Nasal cavity respiratory epithelium epithelial cell of viscerocranial mucosa (primary cell): ENCODE measurements around the gene BEGAIN. TPM values are rescaled to one million over a fixed set of nuclear protein-coding genes. Genes with fewer than 3 reads are reported as not detected.

ENCODE experiments used
- total RNA-seq: library from RNA; depleted of rRNA; stranded (reverse); fragments of >200 nt; gene quantifications from 2 replicates; pipeline ENCODE4 v1.2.3, GENCODE V29; 2014

The BEGAIN gene, protein sequence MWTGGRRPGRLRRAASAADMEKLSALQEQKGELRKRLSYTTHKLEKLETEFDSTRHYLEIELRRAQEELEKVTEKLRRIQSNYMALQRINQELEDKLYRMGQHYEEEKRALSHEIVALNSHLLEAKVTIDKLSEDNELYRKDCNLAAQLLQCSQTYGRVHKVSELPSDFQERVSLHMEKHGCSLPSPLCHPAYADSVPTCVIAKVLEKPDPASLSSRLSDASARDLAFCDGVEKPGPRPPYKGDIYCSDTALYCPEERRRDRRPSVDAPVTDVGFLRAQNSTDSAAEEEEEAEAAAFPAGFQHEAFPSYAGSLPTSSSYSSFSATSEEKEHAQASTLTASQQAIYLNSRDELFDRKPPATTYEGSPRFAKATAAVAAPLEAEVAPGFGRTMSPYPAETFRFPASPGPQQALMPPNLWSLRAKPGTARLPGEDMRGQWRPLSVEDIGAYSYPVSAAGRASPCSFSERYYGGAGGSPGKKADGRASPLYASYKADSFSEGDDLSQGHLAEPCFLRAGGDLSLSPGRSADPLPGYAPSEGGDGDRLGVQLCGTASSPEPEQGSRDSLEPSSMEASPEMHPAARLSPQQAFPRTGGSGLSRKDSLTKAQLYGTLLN
- total RNA-seq = 0.21 and 0.68 TPM in 2 replicates

DNA sequence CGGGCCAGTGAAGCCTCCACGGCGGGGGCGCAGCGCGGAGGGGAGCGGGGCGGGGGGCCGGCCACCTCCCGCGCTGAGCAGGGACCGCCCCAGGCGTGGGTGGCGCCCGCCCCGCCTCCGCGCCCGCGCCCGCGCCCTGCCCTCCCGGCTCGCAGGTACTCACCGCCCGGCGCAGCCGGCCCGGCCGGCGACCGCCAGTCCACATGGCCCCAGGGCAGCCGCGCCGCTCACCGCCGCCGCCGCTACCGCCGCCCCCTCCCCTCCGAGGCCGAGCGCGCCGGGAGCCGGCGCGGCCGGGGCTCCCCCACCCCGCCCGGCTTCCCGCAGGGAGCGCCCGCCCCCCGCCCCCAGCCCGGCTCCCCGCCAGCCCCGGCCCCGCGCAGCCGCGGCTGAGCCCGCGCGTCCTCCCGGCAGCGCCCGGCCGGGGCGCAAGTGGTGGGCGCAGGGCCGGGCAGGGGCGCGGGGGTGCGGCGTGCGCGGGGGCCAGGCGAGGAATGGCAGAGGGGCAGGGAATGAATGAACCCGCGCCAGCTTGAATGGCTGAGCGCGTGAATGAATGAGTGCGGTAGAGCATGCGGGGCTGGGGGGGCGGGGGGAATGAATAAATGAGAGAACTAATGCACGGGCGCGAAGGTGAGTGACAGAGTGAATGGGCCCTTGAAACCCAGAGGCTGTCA lies at the start of gene BEGAIN:
BEGAIN (minus strand) TSS at position 332 of the 677 bp plus-strand sequence; CDS start at position 205, 127 bp downstream.

Other genes starting within 250 kb of the BEGAIN start
- gene WDR25, start 210.9 kb downstream of the BEGAIN start, total RNA-seq = 13.4 and 18.8 TPM in 2 replicates
- gene DLK1, start 139.5 kb upstream of the BEGAIN start, total RNA-seq = not detected in 2 replicates
- gene MEG3, start 238.7 kb upstream of the BEGAIN start, total RNA-seq = 1.8 and 41.4 TPM in 2 replicates